HG03558 (cell line): ENCODE measurements around the gene RHOB.

Experiments used
- ATAC-seq: cut with Tn5 transposase; IDR thresholded peaks from one replicate; pipeline ENCODE4 v1.9.1; 2021; ENCODE audit warnings: moderate number of reproducible peaks; ENCODE audit not compliant: unreplicated experiment; ENCODE audit errors: extremely low read depth

Gene RHOB

DNA sequence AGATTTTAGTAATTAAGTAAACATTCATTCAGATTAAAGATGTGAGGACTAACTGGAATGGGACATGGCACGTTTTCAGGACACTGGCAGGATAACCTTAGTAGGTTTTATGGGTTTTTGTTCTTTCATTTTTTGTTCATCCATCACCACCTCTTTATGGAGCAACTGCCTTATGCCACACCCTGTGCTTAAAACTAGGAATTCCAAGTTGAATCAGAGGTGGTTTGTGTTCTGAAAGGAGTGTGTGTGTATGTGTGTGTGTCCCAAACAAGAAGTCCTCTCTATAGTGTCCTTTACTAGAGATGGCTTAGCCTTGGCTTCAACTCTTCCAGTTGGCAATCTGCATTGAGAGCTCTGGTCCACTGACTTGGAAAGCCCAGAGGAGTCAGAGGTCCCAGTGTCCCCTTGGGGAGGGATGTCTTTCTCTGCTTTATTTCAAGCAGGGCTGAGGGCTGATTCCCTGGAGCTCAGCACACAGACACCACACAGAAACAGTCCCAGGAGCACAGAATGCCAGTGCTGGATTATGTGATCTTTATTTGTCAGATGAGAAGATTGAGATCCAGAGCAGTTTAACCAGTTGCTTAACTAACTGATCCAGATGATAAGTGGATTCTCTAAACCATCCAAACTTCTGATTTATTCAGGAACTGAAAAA, 25.2 kb downstream of the RHOB start:
- no peak for ATAC-seq

GRCh38 chr2:20472569-20472968, 25.7 kb downstream of the RHOB start:
- no peak for ATAC-seq

DNA sequence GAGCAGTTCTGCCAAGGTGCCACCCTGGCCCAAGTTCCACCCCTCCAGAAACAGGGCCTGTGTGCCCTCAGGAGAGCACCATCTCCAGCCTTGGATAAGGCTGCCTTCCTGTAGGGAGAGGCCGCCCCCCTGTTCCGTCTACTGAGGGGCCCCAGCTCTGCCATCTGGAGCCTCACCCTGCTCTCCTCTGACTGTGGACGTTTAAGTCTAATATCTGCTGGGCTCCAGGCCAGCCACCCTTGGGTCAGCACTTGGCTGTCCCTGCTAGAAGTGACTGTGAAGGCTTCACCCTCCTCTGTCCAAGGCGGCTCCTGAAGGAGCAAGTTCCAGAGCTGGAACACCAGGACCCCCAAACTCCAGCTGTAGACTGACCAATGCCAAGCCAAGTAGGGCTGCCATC, 26.3 kb downstream of the RHOB start:
- ATAC-seq: no peak

DNA sequence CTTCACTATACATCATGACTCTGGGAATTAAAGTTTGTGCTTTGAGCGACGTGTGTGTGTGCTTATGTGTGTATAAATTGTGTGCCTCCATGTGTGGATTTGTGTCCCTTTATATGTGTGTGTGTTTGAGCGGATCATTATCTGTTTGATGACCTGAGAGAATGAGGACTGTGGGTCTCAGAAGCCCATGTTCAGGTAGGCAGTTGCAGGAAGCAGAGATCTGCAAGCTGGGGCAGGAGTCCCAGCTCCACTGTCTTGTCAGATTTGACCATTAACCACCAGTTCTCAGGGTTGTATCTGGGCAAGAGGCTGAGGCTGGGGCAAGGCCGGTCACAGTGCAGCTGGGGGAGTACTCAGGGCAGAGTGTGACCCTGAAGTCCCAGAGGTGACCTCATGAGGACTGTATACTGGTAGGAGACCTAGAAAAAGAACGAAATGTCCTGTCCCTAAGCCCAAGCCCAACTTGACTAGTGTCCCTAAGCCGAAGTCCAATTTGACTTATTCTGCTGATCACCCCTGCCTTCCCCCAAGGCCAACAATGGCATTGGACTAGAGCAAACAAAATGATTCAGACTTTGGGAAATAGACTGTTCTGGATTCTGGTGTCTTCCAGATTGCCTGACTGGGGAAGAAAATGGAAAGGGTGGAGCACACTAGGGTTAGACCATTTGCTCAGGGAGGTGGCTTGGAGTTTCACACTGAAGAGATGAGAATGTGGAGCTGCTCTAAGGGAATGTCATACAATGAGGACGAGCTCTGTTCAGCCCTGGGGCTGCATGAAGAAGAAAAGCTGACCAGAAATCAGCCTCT, 28.1 kb downstream of the RHOB start:
- no peak for ATAC-seq

- ATAC-seq: no peak
These were observed 28.7 kb downstream of the RHOB start for GRCh38 chr2:20475567-20475952.

DNA sequence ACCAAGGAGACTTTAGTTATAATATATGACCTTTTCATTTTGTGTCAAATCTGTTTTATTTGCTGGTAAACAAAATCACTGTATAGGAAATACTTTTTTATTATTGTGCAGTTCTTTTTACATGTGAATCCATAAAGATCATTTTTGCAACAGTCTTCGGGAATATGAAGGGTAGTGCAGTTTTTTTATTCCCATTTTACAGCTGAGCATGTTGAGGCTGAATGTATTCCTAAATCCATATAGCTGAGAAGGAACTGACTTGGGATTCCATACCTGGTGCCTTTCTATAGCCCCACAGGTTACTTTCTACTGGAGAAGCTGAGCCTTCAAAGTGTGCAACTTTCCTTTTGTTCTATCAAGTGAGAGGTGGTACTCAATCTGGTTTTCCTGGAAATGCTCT, 29.6 kb downstream of the RHOB start:
- ATAC-seq: no peak

DNA sequence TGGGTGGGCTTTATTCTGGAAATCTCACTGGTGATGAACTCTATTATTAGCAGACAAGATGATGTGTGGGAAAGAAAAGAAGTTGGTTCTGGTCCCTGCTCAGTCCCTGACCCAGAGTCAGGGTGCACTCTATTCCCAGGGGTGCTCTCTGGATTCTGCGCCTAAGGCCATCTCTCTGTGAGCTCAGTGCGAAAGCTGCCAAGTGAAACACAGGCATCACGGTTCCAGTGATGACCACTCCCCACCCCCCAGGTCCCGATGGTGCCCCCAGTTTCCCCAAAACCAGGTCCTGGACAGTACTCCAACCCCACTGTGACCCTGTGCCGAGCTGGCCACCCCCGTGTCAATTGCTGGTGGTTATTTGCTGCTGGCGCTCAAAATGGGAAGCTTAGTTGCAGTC, 30.1 kb downstream of the RHOB start:
- ATAC-seq: no peak

DNA sequence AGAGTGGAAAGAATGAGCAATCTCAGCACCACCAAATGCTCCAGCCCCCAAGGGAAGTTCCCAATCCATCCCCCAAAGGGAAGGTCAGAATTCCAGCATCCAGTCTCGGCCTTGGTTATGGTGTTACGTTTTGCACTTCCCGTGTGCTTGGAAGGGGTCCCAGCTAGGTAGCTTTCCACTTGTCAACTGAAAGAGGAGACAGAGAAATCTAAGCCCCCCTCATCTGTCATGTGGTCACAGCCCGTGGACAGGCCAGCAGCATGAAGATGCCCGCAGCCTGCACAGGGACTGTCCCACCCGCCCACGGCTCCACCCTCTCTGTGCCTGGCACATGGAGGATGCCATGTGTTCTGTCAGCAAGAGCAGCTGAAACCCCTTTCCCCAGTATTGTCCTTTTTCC, 32.1 kb downstream of the RHOB start:
- no peak for ATAC-seq

DNA sequence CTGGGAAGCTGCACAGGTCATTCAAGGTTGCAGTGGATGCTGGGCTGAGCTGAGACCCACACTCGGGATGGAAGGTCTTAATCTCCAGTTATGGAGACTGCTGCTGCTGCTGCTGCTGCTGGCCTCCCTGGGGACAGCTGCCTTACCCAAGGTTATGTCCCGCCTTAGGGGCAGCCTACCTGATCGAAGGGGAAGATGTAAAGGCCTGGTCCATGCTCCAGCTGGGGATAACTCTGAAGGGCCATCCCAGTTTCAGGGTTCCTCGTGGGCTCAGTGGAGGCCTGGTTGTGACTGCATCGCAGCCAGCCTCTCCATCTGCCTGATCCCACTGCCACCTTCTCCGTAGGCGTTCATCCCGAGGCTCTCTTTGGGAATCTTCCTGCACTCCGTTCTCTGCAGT, 33.0 kb downstream of the RHOB start:
- ATAC-seq: no peak

- ATAC-seq: no peak
These were observed 34.0 kb downstream of the RHOB start for GRCh38 chr2:20480913-20481312.

DNA sequence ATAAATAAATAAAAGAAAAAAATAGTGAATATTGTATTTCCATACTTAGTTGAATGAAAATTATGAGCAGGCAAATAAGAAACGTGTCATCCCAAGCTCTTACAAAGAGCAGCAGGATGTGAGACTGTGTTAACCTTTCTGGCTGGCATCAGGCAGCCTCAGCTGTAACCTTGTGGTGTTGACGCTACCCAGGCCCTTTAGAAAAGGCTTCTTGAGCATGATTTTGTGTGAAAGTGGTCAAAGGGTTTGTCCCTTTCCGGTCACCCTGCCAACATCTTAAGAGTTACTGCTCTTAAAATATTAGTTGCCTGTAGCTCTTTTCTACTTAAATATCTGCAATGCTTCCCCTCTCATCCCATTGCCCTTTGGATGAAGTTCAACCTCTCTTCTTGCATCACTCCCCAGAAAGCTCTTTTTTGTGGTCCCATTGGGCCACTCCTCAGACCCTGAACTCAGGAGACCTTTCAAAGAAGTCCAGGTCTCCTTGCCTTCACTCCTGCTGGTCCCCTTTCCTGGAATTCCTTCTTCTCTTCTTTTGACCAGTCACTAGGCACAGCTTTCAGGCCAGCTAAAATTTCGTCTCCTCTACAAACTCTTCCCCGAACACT, 35.0 kb downstream of the RHOB start:
- ATAC-seq: no peak

DNA sequence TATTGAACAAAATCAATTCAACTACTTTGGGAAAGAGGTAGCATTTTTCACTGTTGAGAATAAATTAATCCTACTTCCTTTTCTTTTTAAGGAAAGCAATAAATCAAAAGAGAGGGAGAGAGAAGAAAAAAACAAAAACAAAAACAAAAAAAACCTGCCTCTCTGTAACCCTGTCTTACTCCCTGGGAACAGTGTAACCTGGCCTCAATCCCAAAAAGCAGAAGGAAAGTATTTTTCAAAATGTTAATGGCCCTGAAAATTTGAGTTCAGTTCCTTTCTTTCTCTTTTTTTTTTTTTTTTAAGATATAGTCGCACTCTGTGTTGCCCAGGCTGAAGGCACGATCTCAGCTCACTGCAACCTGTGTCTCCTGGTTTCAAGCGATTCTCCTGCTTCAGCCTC, 35.9 kb downstream of the RHOB start:
- ATAC-seq: no peak

GRCh38 chr2:20483194-20483895, 36.5 kb downstream of the RHOB start:
- ATAC-seq: no peak

GRCh38 chr2:20484034-20484617, 37.3 kb downstream of the RHOB start:
- no peak for ATAC-seq

GRCh38 chr2:20484810-20485611, 38.1 kb downstream of the RHOB start:
- ATAC-seq: no peak

DNA sequence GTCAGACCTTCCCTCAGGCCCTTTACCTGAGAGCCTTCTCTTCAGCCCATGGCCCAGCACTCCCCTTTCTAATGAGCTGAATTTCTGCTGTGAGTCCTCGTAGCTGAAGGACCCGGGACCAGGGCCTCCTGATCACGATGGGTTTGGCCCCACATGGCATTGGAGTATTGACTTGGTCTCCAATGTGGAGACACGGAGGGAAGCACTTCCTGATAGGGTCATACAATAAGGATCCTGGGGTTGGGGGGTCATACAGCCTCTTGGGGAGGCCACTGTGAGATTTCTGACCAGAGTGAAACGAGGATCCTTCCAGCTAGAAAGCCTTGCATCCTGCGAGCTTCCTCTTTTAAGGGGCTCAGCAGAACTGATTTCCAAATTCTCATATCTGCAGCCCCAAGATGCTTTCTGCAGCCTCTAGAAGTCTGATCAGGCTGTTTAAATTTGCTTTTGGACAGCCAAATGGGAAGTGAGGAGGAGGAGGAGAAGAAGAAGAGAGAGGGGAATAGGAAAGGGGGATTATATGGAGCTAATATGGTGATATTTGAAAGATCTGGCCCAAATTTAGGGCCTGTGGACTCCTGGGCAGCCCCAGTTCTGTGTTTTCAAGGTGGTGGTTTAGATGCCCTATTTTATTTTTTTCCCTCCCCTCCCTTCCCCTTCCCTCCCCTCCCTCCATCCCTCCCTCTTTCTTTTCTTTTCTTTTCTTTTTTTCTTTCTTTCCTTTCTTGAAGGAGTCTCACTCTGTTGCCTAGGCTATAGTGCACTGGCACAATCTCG, 38.9 kb downstream of the RHOB start:
- ATAC-seq: no peak

- ATAC-seq: no peak
These were observed 39.7 kb downstream of the RHOB start for GRCh38 chr2:20486571-20486970.

GRCh38 chr2:20487030-20487391, 40.1 kb downstream of the RHOB start:
- ATAC-seq: no peak
